ENCODE results near the gene RFK.

- TF ChIP-seq, protein P1, sequence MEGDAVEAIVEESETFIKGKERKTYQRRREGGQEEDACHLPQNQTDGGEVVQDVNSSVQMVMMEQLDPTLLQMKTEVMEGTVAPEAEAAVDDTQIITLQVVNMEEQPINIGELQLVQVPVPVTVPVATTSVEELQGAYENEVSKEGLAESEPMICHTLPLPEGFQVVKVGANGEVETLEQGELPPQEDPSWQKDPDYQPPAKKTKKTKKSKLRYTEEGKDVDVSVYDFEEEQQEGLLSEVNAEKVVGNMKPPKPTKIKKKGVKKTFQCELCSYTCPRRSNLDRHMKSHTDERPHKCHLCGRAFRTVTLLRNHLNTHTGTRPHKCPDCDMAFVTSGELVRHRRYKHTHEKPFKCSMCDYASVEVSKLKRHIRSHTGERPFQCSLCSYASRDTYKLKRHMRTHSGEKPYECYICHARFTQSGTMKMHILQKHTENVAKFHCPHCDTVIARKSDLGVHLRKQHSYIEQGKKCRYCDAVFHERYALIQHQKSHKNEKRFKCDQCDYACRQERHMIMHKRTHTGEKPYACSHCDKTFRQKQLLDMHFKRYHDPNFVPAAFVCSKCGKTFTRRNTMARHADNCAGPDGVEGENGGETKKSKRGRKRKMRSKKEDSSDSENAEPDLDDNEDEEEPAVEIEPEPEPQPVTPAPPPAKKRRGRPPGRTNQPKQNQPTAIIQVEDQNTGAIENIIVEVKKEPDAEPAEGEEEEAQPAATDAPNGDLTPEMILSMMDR (IDR thresholded peaks at IDR 0.05; ENCODE audit: poor library complexity) = no peak
- no peak for TF ChIP-seq EZH2 (IDR thresholded peaks at IDR 0.05; ENCODE audit: borderline replicate concordance)
These were observed 34.9 kb downstream of the RFK start for GRCh38 chr9:76359365-76359764.
